G401.6 (cell line): ENCODE results near the gene GDI2.
"Not testable (repeated sequence)": the region's sequence is repeated elsewhere in the genome, so short reads cannot be mapped to it uniquely, and the experiment has no call there.

ENCODE experiments used
- FAIRE-seq: peaks from 2 replicates; lab custom pipeline; 2012; peaks lifted over from hg19 to GRCh38; lab: Jason Lieb, UNC

GDI2 gene

DNA sequence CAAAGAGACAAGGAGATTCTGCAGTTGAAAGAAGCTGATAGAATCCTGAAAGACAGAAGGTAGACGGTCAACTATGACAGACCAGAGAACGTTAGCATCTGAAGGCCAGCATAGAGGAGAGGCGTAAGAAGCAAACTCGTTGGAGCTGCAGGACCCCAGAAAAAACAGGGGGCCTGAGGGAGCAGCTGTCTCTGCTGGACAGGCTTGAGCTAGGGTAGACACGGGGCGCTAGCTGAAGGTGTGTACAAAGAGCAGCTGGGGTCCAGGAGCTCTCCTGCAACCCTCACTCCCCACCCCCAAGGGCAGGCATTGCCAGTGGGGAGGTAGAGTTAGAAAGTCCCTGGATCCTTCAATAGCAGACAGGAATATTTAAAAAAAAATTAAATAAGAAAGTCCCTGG lies 14.6 kb upstream of the GDI2 start:
- FAIRE-seq, result no peak

DNA sequence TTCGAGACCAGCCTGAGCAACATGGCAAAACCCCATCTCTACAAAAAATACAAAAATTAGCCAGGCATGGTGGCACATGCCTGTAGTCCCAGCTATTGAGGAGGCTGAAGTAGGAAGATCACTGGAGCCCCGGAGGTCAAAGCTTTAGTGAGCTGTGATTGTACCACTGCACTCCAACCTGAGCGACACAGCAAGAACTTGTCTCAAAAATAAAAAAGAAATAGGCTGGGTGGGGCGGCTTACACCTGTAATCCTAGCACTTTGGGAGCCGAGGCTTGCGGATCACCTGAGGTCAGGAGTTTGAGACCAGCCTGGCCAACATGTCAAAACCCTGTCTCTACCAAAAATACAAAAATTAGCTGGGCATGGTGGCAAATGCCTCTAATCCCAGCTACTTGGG lies 13.3 kb upstream of the GDI2 start:
- FAIRE-seq, result not testable (repeated sequence)

DNA sequence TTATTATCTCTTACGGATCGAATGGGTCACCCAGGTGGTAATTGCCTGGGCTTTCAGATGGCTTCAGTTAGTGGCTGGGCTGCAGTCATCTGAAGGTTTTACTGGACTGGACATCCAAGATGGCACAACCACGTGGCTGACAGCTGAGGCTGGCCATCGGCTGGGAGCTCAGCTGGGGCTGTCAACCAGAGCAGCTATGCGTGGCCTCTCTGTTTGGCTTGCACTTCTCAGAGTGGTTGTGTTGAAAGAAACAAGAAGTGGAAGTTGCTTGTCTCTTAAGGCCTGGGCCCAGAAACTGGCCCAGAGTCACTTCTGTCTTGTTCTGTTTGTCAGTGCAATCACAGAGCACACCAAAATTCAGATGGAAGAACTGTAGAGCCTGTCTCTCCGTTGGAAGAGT lies 5.7 kb upstream of the GDI2 start:
- FAIRE-seq, result no peak

DNA sequence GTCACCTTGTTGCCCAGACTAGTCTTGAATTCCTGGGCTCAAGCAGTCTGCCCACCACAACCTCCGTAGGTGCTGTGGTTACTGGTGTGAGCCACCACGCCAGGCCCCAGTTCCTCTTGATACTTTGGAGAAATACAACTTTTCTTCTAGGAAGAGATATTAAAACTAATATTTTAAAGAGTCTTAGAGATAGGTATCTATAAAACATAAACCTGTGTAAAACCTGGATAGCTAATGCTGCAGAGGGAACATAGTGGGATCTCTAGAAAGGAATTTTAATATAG lies 4.8 kb upstream of the GDI2 start:
- FAIRE-seq, result no peak

DNA sequence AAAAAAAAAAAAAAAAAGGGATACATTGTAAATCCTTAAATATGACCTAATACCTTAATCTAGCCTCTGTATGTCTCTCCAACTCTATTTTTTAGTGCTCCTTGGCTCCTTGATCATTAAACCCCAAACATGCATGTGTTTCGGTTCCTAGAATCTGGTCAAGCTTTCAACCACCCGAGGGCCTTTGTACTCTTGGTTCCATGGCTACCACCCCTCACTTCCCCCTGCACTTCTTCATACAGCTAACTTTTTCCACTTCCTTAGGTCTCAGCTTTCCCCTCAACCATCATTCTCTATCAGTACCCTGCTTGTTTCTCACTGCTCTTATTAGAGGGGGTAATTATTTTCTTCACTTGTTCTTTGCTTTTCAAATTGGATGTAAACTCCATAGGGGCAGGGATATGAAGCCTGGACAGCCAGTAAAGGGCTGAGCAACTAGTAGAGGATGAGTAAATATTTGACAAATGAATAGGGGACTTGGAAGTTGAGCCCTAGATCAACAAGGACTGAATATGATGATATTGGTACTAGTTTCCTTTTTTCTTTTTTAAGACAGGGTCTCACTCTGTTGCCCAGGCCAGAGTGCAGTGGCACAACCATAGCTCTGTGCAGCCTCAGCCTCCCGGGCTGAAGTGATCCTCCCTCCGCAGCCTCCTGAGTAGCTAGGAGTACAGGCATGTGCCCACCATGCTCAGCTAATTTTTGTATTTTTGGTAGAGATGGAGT lies 4.3 kb upstream of the GDI2 start:
- no peak for FAIRE-seq

DNA sequence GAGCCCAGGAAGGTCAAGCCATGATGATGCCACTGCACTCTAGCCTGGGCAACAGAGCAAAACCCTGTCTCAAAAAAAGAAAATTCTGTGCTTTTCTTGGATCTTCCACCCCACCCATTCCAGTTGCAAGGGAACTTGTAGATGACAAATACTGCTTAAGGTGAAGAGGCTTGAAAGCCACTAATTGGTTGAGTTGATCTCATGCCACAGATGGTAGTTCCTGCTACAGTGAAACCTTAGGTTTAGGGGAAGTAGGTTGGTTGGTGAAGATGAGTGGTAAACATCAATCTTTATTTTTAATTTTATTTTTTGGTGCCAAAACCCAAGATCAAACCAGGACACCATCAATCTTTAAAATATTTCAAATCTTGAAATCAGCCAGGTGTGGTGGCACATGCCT lies 2.9 kb upstream of the GDI2 start:
- no peak for FAIRE-seq

DNA sequence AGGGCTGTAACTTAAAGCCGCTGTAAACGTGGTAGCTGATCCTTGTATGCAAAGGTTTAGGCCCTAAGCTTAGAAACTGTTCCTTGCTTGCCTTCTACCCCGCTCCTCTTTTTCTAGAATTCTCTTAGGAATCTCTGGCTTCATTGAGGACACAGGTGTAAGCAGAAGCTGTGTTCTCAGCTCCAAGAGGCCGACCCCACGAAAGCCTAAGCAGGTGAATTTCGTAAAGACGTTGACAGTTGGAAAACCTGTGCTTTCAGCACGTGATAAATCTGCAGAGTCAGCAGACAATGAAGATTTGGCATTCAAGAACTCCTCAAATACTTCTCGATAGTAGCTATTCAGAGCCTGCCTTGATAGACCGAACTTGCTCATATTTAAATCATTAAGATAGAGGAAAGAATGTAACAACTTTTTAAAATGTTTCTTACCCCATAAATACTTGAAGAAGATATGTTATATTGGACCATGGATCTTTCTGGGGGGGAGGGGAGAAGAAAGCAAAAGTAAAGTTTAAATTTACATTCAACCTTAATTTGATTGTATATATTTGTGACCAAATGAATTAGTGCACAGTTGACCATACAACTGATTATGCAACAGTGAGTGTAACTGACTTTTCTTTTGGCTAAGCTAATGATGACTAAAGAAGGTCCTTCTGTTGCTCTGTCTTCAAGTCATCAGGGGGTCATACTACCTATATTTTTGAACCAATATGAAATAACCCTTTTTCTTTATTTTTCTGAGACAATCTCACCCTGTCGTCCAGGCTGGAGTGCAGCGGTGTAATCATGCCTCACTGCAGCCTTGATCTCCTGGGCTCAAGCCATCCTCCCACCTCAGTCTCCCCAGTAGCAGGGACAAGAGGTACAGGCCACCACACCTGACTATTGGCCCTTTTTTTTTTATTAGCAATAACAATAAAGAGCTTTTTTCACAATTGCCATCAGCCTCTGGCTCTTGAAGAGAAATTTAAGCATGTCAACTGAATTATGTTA lies 1.2 kb upstream of the GDI2 start:
- FAIRE-seq, result no peak

DNA sequence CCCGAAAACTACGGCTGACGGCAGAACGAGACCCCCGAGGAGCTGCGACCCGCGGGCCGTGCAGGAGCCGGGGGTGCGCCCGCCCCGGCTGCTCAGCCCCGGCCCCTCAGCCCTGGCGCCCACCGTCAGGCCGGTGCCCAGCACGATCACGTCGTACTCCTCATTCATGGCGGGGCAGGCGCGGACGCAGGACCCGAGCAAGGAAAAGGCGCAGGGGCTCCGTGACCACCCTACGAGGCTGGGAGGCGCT lies 218 bp downstream of the GDI2 start:
- FAIRE-seq, result no peak

DNA sequence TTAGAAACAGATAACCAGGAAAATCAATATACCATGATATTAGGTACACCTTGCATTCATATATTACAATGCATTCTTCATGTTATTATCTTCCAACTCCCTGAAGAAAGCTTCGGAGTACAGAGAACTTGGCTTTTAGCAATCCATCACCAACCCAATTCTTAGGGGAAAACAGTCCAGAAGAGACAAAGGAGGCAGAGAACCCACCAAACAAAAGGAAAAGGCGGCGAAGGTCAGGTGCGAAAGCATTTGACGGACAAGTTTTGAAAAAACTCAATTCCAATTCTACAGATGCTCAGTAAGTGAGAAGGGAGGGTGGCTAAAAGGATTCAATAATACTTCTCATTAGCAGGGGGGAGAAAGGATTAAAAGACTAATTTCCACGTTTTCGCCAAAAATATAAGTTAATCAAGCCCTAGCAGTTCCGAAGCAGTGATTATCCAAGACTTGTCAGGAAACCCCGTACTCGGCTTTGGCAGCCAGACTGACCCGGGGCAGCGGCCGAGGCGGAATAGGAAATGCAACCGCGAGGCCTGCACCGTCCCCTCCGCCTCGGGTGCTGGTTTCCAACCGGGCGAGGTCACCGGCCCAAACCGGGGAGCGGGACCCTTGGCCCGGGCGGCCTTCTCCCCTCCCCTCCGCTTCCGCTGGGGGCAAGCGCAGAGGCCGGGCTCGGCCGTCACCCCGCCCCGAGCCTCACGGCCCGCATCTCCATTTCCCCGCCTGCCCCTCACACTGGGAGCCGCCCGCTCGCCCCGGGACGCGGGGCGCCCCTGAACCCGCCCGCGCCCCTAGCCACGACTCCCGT lies 747 bp downstream of the GDI2 start:
- FAIRE-seq, result no peak

DNA sequence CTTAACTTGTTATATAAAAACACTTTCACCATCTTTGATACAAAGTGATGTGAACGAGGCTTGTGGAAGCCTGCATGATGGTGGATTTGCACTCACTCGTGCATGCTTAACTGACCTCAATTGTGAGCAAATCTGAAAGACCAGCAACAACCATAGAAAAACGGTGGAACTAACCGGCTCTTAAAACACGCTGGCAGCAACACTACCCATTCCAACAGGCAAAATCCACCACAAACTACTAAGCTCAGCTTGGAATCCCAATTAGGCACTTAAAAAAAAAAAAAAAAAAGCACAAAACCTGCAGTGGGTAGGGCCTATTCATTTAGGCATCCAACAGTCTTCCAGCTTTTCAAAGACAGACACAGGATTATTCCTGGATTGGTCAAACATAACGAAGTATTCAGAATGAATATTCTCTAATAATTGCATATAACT lies 1.8 kb downstream of the GDI2 start:
- peak; percentile 86 for FAIRE-seq

DNA sequence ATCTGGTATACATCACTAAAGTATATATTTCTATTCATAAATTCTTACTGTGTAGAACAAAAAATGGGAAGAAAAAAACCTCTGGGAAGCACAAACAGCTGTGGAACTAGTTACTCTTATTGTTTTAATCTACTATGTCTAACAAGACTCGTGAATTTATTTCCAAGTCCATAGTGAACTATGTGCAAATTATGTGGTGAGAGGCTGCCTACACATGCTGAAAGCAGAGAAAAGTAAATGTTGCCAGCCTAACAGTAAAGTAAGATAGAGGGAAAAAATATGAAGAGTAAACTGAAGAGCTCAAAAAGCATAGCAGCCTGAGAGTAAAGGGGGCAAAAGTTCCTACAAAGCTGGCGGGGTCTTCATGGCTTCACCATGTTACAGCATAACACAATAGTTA lies 3.0 kb downstream of the GDI2 start:
- FAIRE-seq, result no peak

DNA sequence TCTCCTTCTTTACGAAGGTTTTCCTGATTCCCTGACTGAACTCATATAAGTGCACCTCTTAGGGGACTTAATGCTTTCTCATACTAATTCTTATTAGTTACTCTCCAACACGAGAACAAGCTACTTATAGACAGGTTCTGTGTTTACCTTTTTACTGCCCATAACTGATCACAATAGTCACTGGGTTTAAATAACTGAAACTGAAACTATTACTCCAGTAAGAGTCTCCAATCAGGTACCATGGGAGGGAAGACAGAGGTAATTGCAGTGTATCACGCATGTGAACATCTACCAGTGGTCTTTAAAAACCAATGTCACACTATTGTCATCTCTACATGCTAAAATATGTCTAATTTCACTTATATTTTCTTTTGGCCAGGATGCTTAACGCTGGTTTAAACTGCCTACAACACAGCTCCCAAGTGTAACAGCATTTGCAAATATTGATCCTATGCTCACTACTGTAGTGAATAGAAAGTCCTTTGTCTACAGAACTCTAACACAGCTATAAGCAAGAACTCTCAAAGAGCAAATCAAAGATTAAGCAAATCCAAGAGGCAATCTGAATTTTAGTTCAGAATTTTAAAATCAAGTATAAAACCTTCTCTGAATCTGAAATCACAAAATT lies 3.6 kb downstream of the GDI2 start:
- no peak for FAIRE-seq

DNA sequence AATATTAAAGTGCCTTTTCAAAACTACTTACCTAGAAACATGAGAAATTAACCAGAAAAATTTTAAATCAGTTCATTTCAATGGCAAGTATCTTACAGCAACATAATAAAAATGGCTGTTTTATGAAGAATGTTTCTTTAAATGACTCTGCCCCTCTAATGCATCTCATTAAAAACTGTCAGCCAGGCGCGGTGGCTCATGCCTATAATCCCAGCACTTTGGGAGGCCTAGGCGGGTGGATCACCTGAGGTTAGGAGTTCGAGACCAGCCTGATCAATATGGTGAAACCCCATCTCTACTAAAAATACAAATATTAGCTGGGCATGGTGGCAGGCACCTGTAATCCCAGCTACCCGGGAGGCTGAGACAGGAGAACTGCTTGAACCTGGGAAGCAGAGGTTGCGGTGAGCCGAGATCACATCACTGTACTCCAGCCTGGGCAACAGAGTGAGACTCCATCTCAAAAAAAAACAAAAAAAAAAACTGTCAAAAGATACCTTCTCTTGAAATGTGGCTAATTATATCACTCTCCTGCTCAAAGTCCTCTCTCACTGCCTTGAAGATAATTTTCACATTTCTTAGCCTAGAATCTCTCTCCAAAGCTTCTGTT lies 4.3 kb downstream of the GDI2 start:
- FAIRE-seq, result not testable (repeated sequence)

DNA sequence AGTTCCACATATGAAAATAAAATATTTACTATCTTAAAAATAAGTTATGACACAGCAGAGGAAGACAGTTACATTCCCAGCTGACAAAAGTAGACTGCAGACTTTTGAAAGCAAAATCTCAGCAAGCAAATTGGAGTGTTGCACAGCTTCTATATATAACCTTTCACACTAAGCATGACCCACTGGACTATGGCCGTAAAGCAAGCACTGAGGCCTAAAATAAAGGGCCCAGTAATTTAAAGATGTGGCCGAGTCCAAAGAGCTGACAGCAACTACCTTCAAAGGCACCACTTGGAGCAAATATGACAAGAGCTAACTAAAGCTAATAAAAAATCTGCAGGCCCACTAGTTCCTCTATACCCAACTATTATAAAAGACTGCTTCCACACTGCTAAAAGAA lies 6.5 kb downstream of the GDI2 start:
- no peak for FAIRE-seq

DNA sequence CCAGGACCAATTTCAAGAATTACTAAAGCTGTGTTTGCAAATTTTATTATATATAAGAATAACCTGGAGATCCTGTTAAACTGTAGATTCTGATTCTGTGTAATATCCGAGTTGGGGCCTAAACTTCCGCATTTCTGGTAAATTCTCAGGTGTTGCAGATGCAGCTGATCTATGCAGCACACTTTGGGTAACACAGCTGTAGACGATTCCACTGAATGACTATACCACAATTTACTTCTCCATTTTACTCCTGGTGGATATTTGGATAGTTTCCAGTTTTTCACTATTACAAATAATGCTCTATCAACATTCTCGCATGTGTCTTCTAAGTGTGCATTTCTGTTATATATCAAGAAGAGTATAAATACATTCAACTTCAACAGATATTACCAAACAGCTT lies 7.5 kb downstream of the GDI2 start:
- FAIRE-seq, result no peak

DNA sequence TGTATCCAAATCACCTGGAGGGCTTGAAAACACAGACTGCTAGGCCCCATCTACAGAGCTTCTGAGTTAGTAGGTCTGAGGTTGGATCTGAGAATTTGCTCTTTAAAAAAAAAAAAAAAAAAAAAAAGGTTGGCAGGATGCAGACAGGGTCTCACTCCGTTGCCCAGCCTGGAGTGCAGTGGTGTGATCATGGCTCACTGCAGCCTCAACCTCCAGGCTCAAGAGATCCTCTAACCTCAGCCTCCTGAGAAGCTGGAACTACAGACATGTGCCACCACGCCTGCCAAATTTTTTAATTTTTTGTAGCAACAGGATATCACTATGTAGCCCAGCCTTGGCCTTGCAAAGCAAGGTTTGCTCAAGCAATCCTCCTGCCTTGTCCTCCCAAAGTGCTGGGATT lies 8.0 kb downstream of the GDI2 start:
- no peak for FAIRE-seq

DNA sequence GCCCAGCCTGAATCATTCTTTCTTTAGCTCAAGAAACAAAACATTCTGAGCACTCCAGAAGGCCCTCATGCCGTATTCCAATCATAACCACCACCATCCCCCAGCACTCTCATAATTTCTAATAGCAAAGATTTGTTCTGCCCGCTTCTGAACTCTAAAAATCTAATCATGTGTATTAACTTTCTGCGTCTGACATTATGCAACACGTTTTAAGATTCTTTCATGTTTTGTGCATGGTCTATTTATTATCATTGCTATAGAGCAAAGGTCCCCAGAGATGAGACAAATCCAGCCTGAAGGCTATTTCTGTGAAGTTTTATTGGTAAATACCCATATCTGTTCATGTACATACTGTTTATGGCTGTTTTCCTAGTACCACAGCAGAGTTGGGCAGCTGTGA lies 8.8 kb downstream of the GDI2 start:
- FAIRE-seq, result no peak

DNA sequence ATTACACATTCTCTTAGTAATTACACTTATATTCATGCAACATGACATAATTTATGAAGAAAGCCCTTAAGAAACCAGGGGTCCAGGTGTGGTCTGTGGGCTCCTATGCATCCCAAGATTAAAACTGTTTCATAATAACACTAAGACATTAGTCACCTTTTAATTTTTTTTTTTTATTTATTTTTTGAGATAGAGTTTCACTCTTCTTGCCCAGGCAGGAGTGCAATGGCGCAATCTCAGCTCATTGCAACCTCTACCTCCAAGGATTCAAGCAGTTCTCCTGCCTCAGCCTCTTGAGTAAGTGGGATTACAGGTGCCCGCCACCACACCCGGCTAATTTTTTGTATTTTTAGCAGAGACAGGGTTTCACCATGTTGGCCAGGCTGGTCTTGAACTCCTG lies 12.5 kb downstream of the GDI2 start:
- FAIRE-seq, result no peak

DNA sequence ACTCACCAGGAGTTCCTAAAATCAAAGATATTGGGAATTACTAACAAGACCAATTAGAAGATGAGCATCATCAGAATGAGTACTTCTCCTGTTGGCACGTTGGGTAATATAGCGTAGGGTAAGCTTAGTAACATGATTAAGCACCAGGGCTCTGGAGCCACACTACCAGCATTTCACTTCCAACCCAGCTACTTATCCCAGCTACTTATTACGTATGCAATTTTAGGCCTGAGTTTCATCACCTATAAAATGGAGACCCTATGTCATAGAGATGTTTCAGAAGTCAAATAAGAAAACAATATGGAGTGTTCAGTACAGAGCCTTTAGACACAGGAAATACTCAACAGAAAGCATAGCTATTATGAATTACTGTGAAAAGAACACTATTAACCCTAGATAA lies 19.0 kb downstream of the GDI2 start:
- FAIRE-seq, result no peak

DNA sequence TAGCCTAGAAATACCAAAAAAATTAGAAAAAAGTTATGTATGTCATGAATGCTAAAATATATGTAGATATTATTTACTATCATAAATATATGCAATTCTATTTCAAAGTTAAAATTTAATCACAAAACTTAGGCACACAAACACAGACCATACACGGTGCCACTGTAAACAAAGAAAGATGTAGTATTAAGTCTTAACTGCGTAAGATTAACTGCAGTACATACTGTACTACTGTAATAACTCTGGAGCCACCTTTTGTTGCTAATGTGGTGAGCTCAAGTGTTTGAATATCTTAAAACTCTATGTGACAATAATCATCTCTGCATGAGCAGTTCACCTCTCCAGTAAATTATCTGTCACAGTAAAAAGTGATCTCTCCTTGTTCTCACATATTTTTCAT lies 23.6 kb downstream of the GDI2 start:
- no peak for FAIRE-seq

DNA sequence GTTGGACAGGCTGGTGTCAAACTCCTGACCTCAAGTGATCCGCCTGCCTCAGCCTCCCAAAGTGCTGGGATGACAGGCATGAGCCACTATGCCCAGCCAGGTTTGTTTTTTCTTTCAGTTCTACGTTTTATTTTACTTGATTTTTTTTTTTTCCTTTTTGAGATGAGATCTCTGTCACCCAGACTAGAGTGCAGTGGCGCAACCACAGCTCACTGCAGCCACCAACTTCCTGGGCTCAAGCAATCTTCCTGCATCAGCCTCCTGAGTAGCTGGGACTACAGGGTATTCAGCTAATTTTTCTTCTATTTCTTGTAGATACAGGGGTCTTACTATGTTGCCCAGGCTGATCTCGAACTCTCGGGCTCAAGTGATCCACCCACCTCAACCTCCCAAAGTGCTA lies 24.3 kb downstream of the GDI2 start:
- FAIRE-seq, result no peak

DNA sequence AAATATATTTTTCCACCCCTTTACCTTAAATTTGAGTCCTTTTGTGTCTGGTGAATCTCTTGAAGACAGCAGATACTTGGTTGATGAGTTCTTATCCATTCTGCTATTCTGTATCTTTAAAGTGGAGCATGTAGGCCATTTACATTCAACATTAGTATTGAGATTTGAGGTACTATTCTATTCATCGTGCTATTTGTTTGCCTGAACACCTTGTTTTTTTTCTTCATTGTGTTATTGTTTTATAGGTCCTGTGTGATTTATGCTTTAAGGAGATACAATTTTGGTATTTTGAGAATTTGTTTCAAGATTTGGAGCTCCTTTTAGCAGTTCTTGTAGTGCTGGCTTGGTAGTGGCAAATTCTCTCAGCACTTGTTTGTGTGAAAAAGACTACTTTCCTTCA lies 29.9 kb downstream of the GDI2 start:
- no peak for FAIRE-seq
